Iris pigment epithelial cell (primary cell): ENCODE results near the gene INTS3.
A peak's percentile ranks its signal among the peaks of the same experiment; 100 is the strongest.

ENCODE experiments used
- DNase-seq: peaks from one replicate; pipeline ENCODE4 v3.0.0-alpha.2; 2011; ENCODE audit warnings: low read depth

The INTS3 gene

GRCh38 chr1:153727463-153728304, at the start of gene INTS3:
Gene INTS3 (plus strand): TSS chr1:153728050. CDS start chr1:153728635, 585 bp downstream.
- peak; percentile 100 for DNase-seq

- no peak for DNase-seq
These were observed 49.1 kb upstream of the INTS3 start, which contains the start of gene NPR1 for GRCh38 chr1:153678519-153679336. Gene NPR1 (plus strand): TSS chr1:153678688. CDS start chr1:153679109, 421 bp downstream.

- DNase-seq = no peak
These were observed 48.3 kb upstream of the INTS3 start for GRCh38 chr1:153679337-153680119.

- no peak for DNase-seq
These were observed 47.8 kb upstream of the INTS3 start for GRCh38 chr1:153680120-153680403.

GRCh38 chr1:153682730-153683129, 45.1 kb upstream of the INTS3 start:
- DNase-seq = no peak

GRCh38 chr1:153683854-153684253, 44.0 kb upstream of the INTS3 start:
- DNase-seq = no peak

GRCh38 chr1:153684892-153685291, 43.0 kb upstream of the INTS3 start:
- no peak for DNase-seq

- no peak for DNase-seq
These were observed 42.1 kb upstream of the INTS3 start for GRCh38 chr1:153685544-153686340.

- no peak for DNase-seq
These were observed 40.3 kb upstream of the INTS3 start for GRCh38 chr1:153687346-153688125.

GRCh38 chr1:153688276-153688675, 39.6 kb upstream of the INTS3 start:
- DNase-seq = no peak

- no peak for DNase-seq
These were observed 39.0 kb upstream of the INTS3 start for GRCh38 chr1:153688736-153689328.

- DNase-seq = no peak
These were observed 34.4 kb upstream of the INTS3 start for GRCh38 chr1:153693466-153693865.

GRCh38 chr1:153696741-153697140, 31.1 kb upstream of the INTS3 start:
- DNase-seq = no peak

- DNase-seq = no peak
These were observed 30.4 kb upstream of the INTS3 start for GRCh38 chr1:153697191-153698019.

- DNase-seq = no peak
These were observed 29.6 kb upstream of the INTS3 start for GRCh38 chr1:153698020-153698922.

GRCh38 chr1:153698923-153699714, 28.7 kb upstream of the INTS3 start:
- peak; percentile 20 for DNase-seq

GRCh38 chr1:153699768-153700167, 28.1 kb upstream of the INTS3 start:
- no peak for DNase-seq

GRCh38 chr1:153705484-153705883, 22.4 kb upstream of the INTS3 start:
- no peak for DNase-seq
